ENCODE data around the gene LEMD1.

GRCh38 chr1:205373022-205373797 lies 48.6 kb downstream of the LEMD1 start:
- no peak for TF ChIP-seq CTCF (IDR thresholded peaks at IDR 0.05; ENCODE audit: insufficient read depth, low read length)
- TF ChIP-seq, protein P1, sequence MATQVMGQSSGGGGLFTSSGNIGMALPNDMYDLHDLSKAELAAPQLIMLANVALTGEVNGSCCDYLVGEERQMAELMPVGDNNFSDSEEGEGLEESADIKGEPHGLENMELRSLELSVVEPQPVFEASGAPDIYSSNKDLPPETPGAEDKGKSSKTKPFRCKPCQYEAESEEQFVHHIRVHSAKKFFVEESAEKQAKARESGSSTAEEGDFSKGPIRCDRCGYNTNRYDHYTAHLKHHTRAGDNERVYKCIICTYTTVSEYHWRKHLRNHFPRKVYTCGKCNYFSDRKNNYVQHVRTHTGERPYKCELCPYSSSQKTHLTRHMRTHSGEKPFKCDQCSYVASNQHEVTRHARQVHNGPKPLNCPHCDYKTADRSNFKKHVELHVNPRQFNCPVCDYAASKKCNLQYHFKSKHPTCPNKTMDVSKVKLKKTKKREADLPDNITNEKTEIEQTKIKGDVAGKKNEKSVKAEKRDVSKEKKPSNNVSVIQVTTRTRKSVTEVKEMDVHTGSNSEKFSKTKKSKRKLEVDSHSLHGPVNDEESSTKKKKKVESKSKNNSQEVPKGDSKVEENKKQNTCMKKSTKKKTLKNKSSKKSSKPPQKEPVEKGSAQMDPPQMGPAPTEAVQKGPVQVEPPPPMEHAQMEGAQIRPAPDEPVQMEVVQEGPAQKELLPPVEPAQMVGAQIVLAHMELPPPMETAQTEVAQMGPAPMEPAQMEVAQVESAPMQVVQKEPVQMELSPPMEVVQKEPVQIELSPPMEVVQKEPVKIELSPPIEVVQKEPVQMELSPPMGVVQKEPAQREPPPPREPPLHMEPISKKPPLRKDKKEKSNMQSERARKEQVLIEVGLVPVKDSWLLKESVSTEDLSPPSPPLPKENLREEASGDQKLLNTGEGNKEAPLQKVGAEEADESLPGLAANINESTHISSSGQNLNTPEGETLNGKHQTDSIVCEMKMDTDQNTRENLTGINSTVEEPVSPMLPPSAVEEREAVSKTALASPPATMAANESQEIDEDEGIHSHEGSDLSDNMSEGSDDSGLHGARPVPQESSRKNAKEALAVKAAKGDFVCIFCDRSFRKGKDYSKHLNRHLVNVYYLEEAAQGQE (IDR thresholded peaks at IDR 0.05; ENCODE audit: insufficient replicate concordance, low read depth): no peak
- TF ChIP-seq POLR2AphosphoS5 (IDR thresholded peaks at IDR 0.05; ENCODE audit: low read depth): no peak
- TF ChIP-seq SPI1 (IDR thresholded peaks at IDR 0.05; ENCODE audit: borderline replicate concordance, low read depth): no peak
- no peak for TF ChIP-seq GABPA (IDR thresholded peaks at IDR 0.05; ENCODE audit: low read depth)

Data from HL-60 (cell line).